PFSK-1 (cell line): ENCODE measurements around the gene EVA1B.

Source experiments
- POLR2AphosphoS5 ChIP-seq: IDR thresholded peaks from 2 replicates; pipeline ENCODE4 v1.6.1; 2012; ENCODE audit warnings: low read depth, mild to moderate bottlenecking, control low read depth, low read length, moderate library complexity
- REST ChIP-seq, 2 experiments: IDR thresholded peaks; 2 replicates each; pipeline versions ENCODE4 v1.6.1 to v1.8.0; 2011 to 2012; ENCODE audit warnings: low read depth in 2 of 2, low read length in 2 of 2, control low read depth in 1 of 2, inconsistent platforms in 1 of 2, mild to moderate bottlenecking in 1 of 2, moderate library complexity in 1 of 2; ENCODE audit not compliant: insufficient read depth in 1 of 2
- SIN3A ChIP-seq: IDR thresholded peaks from 2 replicates; pipeline ENCODE4 v1.6.1; 2012; ENCODE audit warnings: mild to moderate bottlenecking, low read length, moderate library complexity, borderline replicate concordance; ENCODE audit not compliant: insufficient read depth
- TAF1 ChIP-seq: IDR thresholded peaks from 2 replicates; pipeline ENCODE4 v1.6.1; 2012; ENCODE audit warnings: low read length, control low read depth, borderline replicate concordance; ENCODE audit not compliant: insufficient read depth

- TF ChIP-seq POLR2AphosphoS5, result no peak
- no peak for TF ChIP-seq SIN3A
- TF ChIP-seq REST (IDR thresholded peaks at IDR 0.05; ENCODE audit: insufficient read depth in 1 of 2, low read depth in 2 of 2, low read length in 2 of 2), result no peak
- TF ChIP-seq TAF1, result no peak
Measured at GRCh38 chr1:36352125-36352909, 28.9 kb upstream of the EVA1B start.
